ENCODE measurements around the gene RYR2. TPM values are rescaled to one million over a fixed set of nuclear protein-coding genes. Genes with fewer than 3 reads are reported as not detected.

The RYR2 gene
- total and polyA plus RNA-seq, 4 donors, result 2.6 to 128 (median 17.7) TPM

DNA sequence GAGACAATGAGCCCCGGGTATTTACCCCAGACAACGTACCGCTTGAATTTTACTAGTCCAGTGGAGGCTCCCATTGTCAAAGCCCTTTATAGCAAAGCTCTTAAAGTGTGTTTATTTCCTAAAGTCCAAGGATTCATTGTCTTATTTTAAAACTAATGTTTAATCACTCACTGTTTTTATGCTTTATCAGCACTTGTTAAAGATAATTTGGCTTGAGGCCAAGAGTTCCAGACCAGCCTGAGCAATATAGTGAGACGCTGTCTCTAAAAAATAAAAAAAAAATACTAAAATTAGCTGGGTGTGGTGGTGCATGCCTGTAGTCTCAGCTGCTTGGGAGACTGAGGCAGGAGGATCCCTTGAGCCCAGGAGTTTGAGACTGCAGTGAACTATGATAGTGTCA lies 202.8 kb downstream of the RYR2 start:
- 78 to 79% methylated on average over 4 of the region's 4 CpGs for WGBS, 2 donors
- intact Hi-C loops (cut with DNase I), result no loop called here

GRCh38 chr1:237247442-237247841 lies 205.5 kb downstream of the RYR2 start:
- Histone ChIP-seq H3K36me3 (ENCODE audit: control insufficient read depth in 1 of 2, insufficient read depth in 2 of 2, low read length in 1 of 2) (peaks cover 0 to 3% of the 10 kb centered on the region in 2 donors), H3K27ac (ENCODE audit: low read depth in 1 of 2, low read length in 2 of 2) (peak overlapping the region in 1 of 2 donors; percentile 43), H3K9me3 (ENCODE audit: control insufficient read depth, low read length) (no peaks in the 10 kb centered on the region), H3K27me3 (ENCODE audit: control insufficient read depth in 1 of 2, insufficient read depth in 2 of 2, low read length in 1 of 2) (no peaks in the 10 kb centered on the region), H3K4me1 (ENCODE audit: control insufficient read depth in 1 of 2, insufficient read depth in 2 of 2, low read length in 2 of 2) (peaks cover 3% of the 10 kb centered on the region in 2 donors), H3K4me3 (ENCODE audit: low read length in 2 of 2) (no peak overlapping the region)
- ATAC-seq (ENCODE audit: low FRiP score), result no peak
- intact Hi-C loops (cut with DNase I), result no loop called here
- WGBS, 2 donors, result 90 to 95% methylated on average over 1 of the region's 1 CpG
- DNase-seq, result no peak

More for the DNA sequence above, 202.8 kb downstream of the RYR2 start:
- DNase-seq, result no peak
- Histone ChIP-seq H3K36me3 (ENCODE audit: control insufficient read depth in 1 of 2, insufficient read depth in 2 of 2, low read length in 1 of 2) (peaks cover 0 to 3% of the 10 kb centered on the region in 2 donors), H3K4me1 (ENCODE audit: control insufficient read depth in 1 of 2, insufficient read depth in 2 of 2, low read length in 2 of 2) (peaks cover 3 to 7% of the 10 kb centered on the region in 2 donors), H3K27me3 (ENCODE audit: control insufficient read depth in 1 of 2, insufficient read depth in 2 of 2, low read length in 1 of 2) (no peaks in the 10 kb centered on the region), H3K9me3 (ENCODE audit: control insufficient read depth, low read length) (no peaks in the 10 kb centered on the region), H3K4me3 (ENCODE audit: low read length in 2 of 2) (no peak overlapping the region), H3K27ac (ENCODE audit: low read depth in 1 of 2, low read length in 2 of 2) (no peak overlapping the region)
- ATAC-seq (ENCODE audit: low FRiP score), result no peak

DNA sequence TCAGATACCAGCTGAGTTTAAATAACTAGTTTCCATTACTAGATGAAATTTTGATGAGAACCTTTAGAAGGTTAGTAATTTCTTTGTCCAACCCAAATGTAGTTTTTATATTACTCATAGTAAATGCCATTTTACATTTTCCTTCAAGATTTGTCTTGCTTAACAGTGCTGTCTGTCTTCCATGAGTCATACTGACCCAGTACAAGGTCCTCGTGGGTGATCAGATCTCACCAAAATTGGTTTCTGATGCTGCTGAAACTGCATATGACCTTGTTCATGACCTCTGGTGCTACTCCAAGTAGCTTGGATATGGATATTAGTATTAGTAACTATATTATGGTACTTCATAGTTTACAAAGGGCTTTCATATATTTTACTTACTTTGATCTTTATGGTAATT lies 207.1 kb downstream of the RYR2 start:
- H3K4me3 ChIP-seq (ENCODE audit: low read length in 2 of 2), result no peak overlapping the region
- H3K27me3 ChIP-seq (ENCODE audit: control insufficient read depth in 1 of 2, insufficient read depth in 2 of 2, low read length in 1 of 2), result no peaks in the 10 kb centered on the region
- H3K9me3 ChIP-seq (ENCODE audit: control insufficient read depth, low read length), result no peaks in the 10 kb centered on the region
- peaks cover 0 to 3% of the 10 kb centered on the region in 2 donors for H3K36me3 ChIP-seq (ENCODE audit: control insufficient read depth in 1 of 2, insufficient read depth in 2 of 2, low read length in 1 of 2)
- intact Hi-C loops (cut with DNase I), result no loop called here
- peaks cover 2 to 3% of the 10 kb centered on the region in 2 donors for H3K4me1 ChIP-seq (ENCODE audit: control insufficient read depth in 1 of 2, insufficient read depth in 2 of 2, low read length in 2 of 2)
- H3K27ac ChIP-seq (ENCODE audit: low read depth in 1 of 2, low read length in 2 of 2), result no peak overlapping the region
- WGBS, 2 donors, result 50 to 59% methylated on average over 1 of the region's 1 CpG
- DNase-seq (no peak), ATAC-seq (ENCODE audit: low FRiP score) (no peak)

- H3K4me1 ChIP-seq (ENCODE audit: control insufficient read depth in 1 of 2, insufficient read depth in 2 of 2, low read length in 2 of 2), result peaks cover 1 to 2% of the 10 kb centered on the region in 2 donors
- H3K27ac ChIP-seq (ENCODE audit: low read depth in 1 of 2, low read length in 2 of 2), result no peak overlapping the region
- intact Hi-C loops (cut with DNase I), result no loop called here
- no peaks in the 10 kb centered on the region for H3K27me3 ChIP-seq (ENCODE audit: control insufficient read depth in 1 of 2, insufficient read depth in 2 of 2, low read length in 1 of 2)
- no peak for ATAC-seq (ENCODE audit: low FRiP score)
- H3K4me3 ChIP-seq (ENCODE audit: low read length in 2 of 2), result no peak overlapping the region
- no peaks in the 10 kb centered on the region for H3K9me3 ChIP-seq (ENCODE audit: control insufficient read depth, low read length)
- H3K36me3 ChIP-seq (ENCODE audit: control insufficient read depth in 1 of 2, insufficient read depth in 2 of 2, low read length in 1 of 2), result peaks cover 0 to 3% of the 10 kb centered on the region in 2 donors
- DNase-seq, result no peak
- 96 to 98% methylated on average over 3 of the region's 3 CpGs for WGBS, 2 donors
Measured at GRCh38 chr1:237250055-237250454, 208.1 kb downstream of the RYR2 start.

GRCh38 chr1:237255071-237255470 lies 213.1 kb downstream of the RYR2 start:
- H3K27me3 ChIP-seq (ENCODE audit: control insufficient read depth in 1 of 2, insufficient read depth in 2 of 2, low read length in 1 of 2), result no peaks in the 10 kb centered on the region
- no peak for ATAC-seq (ENCODE audit: low FRiP score)
- H3K4me3 ChIP-seq (ENCODE audit: low read length in 2 of 2), result no peak overlapping the region
- no peak for DNase-seq
- H3K4me1 ChIP-seq (ENCODE audit: control insufficient read depth in 1 of 2, insufficient read depth in 2 of 2, low read length in 2 of 2), result peaks cover 0 to 5% of the 10 kb centered on the region in 2 donors
- H3K9me3 ChIP-seq (ENCODE audit: control insufficient read depth, low read length), result no peaks in the 10 kb centered on the region
- intact Hi-C loops (cut with DNase I), result no loop called here
- no peak overlapping the region for H3K27ac ChIP-seq (ENCODE audit: low read depth in 1 of 2, low read length in 2 of 2)
- WGBS, 2 donors, result 93 to 95% methylated on average over 1 of the region's 1 CpG
- no peaks in the 10 kb centered on the region for H3K36me3 ChIP-seq (ENCODE audit: control insufficient read depth in 1 of 2, insufficient read depth in 2 of 2, low read length in 1 of 2)

GRCh38 chr1:237258871-237259270 lies 216.9 kb downstream of the RYR2 start:
- Histone ChIP-seq H3K36me3 (ENCODE audit: control insufficient read depth in 1 of 2, insufficient read depth in 2 of 2, low read length in 1 of 2) (no peaks in the 10 kb centered on the region), H3K27me3 (ENCODE audit: control insufficient read depth in 1 of 2, insufficient read depth in 2 of 2, low read length in 1 of 2) (no peaks in the 10 kb centered on the region), H3K4me3 (ENCODE audit: low read length in 2 of 2) (no peak overlapping the region), H3K9me3 (ENCODE audit: control insufficient read depth, low read length) (no peaks in the 10 kb centered on the region), H3K27ac (ENCODE audit: low read depth in 1 of 2, low read length in 2 of 2) (no peak overlapping the region), H3K4me1 (ENCODE audit: control insufficient read depth in 1 of 2, insufficient read depth in 2 of 2, low read length in 2 of 2) (peaks cover 5 to 7% of the 10 kb centered on the region in 2 donors)
- intact Hi-C loops (cut with DNase I), result no loop called here
- ATAC-seq (ENCODE audit: low FRiP score) (peak; percentile 53), DNase-seq (peak; percentile 75 to 79)

DNA sequence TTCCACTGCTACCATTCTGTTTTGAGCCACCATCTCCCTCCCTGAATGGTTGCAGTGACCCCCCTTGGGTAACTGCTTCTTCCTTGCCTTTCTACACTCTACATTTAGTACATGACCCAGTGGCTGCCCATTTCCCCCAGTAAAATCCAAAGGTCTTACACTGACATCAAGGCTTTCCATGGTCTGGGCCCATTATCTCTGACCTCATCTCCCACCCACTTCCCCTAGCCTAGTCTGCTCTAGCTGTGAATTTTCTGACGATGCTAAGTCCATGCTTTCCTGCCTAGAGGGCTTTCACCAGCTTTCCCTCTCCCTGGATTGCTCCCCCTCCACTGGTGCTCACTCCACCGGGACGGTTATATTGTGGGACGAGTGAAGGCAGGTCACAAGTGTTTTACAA lies 219.2 kb downstream of the RYR2 start:
- DNase-seq (no peak), ATAC-seq (ENCODE audit: low FRiP score) (no peak)
- WGBS, 2 donors, result 80 to 89% methylated on average over 4 of the region's 4 CpGs
- H3K27me3 ChIP-seq (ENCODE audit: control insufficient read depth in 1 of 2, insufficient read depth in 2 of 2, low read length in 1 of 2), result no peaks in the 10 kb centered on the region
- H3K36me3 ChIP-seq (ENCODE audit: control insufficient read depth in 1 of 2, insufficient read depth in 2 of 2, low read length in 1 of 2), result no peaks in the 10 kb centered on the region
- no peak overlapping the region for H3K4me3 ChIP-seq (ENCODE audit: low read length in 2 of 2)
- H3K4me1 ChIP-seq (ENCODE audit: control insufficient read depth in 1 of 2, insufficient read depth in 2 of 2, low read length in 2 of 2), result peaks cover 5 to 9% of the 10 kb centered on the region in 2 donors
- H3K27ac ChIP-seq (ENCODE audit: low read depth in 1 of 2, low read length in 2 of 2), result no peak overlapping the region
- intact Hi-C loops (cut with DNase I), result no loop called here
- no peaks in the 10 kb centered on the region for H3K9me3 ChIP-seq (ENCODE audit: control insufficient read depth, low read length)

- H3K27me3 ChIP-seq (ENCODE audit: control insufficient read depth in 1 of 2, insufficient read depth in 2 of 2, low read length in 1 of 2), result no peaks in the 10 kb centered on the region
- no peaks in the 10 kb centered on the region for H3K9me3 ChIP-seq (ENCODE audit: control insufficient read depth, low read length)
- DNase-seq, result no peak
- H3K36me3 ChIP-seq (ENCODE audit: control insufficient read depth in 1 of 2, insufficient read depth in 2 of 2, low read length in 1 of 2), result peaks cover 2 to 4% of the 10 kb centered on the region in 2 donors
- ATAC-seq (ENCODE audit: low FRiP score), result no peak
- no peak overlapping the region for H3K4me3 ChIP-seq (ENCODE audit: low read length in 2 of 2)
- intact Hi-C loops (cut with DNase I), result no loop called here
- peaks cover 6 to 8% of the 10 kb centered on the region in 2 donors for H3K4me1 ChIP-seq (ENCODE audit: control insufficient read depth in 1 of 2, insufficient read depth in 2 of 2, low read length in 2 of 2)
- H3K27ac ChIP-seq (ENCODE audit: low read depth in 1 of 2, low read length in 2 of 2), result no peak overlapping the region
- 92 to 93% methylated on average over 2 of the region's 2 CpGs for WGBS, 2 donors
Measured at GRCh38 chr1:237267743-237268142, 225.8 kb downstream of the RYR2 start.

DNA sequence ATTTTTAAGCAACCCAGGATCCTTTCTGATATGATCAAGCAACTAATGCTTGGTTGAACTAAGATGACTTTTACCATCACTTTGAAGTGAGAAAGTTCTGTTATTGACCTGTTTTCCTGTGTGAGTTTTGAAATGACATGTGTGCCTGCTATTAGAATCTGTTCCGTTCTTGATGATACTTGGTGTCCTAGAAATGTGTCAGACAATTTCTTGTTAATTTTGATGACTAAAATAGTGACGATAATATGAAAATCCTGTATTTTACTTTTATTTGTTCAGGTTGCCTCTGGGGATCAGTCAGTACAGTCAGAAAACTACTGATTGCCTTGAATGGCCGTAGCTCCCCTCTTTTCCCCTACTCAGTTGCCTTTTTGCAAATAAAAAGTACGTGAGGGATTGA lies 228.0 kb downstream of the RYR2 start:
- intact Hi-C loops (cut with DNase I), result no loop called here
- ATAC-seq (ENCODE audit: low FRiP score) (no peak), DNase-seq (no peak)
- H3K36me3 ChIP-seq (ENCODE audit: control insufficient read depth in 1 of 2, insufficient read depth in 2 of 2, low read length in 1 of 2), result peaks cover 2 to 4% of the 10 kb centered on the region in 2 donors
- no peak overlapping the region for H3K4me3 ChIP-seq (ENCODE audit: low read length in 2 of 2)
- peaks cover 2 to 3% of the 10 kb centered on the region in 2 donors for H3K4me1 ChIP-seq (ENCODE audit: control insufficient read depth in 1 of 2, insufficient read depth in 2 of 2, low read length in 2 of 2)
- H3K27me3 ChIP-seq (ENCODE audit: control insufficient read depth in 1 of 2, insufficient read depth in 2 of 2, low read length in 1 of 2), result no peaks in the 10 kb centered on the region
- 35 to 44% methylated on average over 4 of the region's 4 CpGs for whole genome bisulfite sequencing, 2 donors
- no peaks in the 10 kb centered on the region for H3K9me3 ChIP-seq (ENCODE audit: control insufficient read depth, low read length)
- no peak overlapping the region for H3K27ac ChIP-seq (ENCODE audit: low read depth in 1 of 2, low read length in 2 of 2)
